Kasumi-1 (cell line): ENCODE data around the gene FARP2.

Source experiments
- DNase-seq, 2 experiments: peaks; one replicate each; lab custom pipeline; 2025; lab: John Stamatoyannopoulos, UW

Gene FARP2

GRCh38 chr2:241490825-241491506, 134.9 kb downstream of the FARP2 start:
- DNase-seq, result no peak

GRCh38 chr2:241491549-241492173, 135.6 kb downstream of the FARP2 start:
- no peak for DNase-seq

GRCh38 chr2:241492174-241492565, 136.1 kb downstream of the FARP2 start:
- no peak for DNase-seq

GRCh38 chr2:241493092-241493491, 137.0 kb downstream of the FARP2 start:
- DNase-seq, result no peak

GRCh38 chr2:241494311-241494908, 138.3 kb downstream of the FARP2 start:
- no peak for DNase-seq

- DNase-seq, result no peak
Measured at GRCh38 chr2:241495172-241496002, 139.3 kb downstream of the FARP2 start.

GRCh38 chr2:241496003-241496707, 140.1 kb downstream of the FARP2 start:
- no peak for DNase-seq

GRCh38 chr2:241496904-241497877, 141.1 kb downstream of the FARP2 start:
- no peak for DNase-seq

- DNase-seq, result no peak
Measured at GRCh38 chr2:241498115-241499070, 142.3 kb downstream of the FARP2 start.

GRCh38 chr2:241499146-241499965, 143.3 kb downstream of the FARP2 start:
- DNase-seq, result no peak

- DNase-seq, result no peak
Measured at GRCh38 chr2:241500016-241500415, 143.9 kb downstream of the FARP2 start.

- DNase-seq, result no peak
Measured at GRCh38 chr2:241500431-241500975, 144.4 kb downstream of the FARP2 start.

- no peak for DNase-seq
Measured at GRCh38 chr2:241501099-241501541, 145.0 kb downstream of the FARP2 start.

GRCh38 chr2:241501551-241501950, 145.5 kb downstream of the FARP2 start:
- no peak for DNase-seq

GRCh38 chr2:241502281-241502680, 146.2 kb downstream of the FARP2 start:
- DNase-seq, result no peak

- no peak for DNase-seq
Measured at GRCh38 chr2:241503776-241504392, 147.8 kb downstream of the FARP2 start.

- DNase-seq, result no peak
Measured at GRCh38 chr2:241505086-241505780, 149.1 kb downstream of the FARP2 start.
